OCI-LY3 (cell line): Measurements from ENCODE around the gene COG5.

Experiments
- H2AFZ ChIP-seq: fragments of 200-600, 300-600 bp; shearing (Covaris generic); 2 replicates; pipeline ENCODE4 v1.6.0; 2014; ENCODE audit warnings: antibody characterized with exemption, low read depth, low read length
- H3K27ac ChIP-seq: fragments of 200-600, 300-600 bp; sonication (generic); 2 replicates; pipeline ENCODE4 v1.5.1; 2014; ENCODE audit warnings: mild to moderate bottlenecking, low read length, moderate library complexity, mixed read lengths
- H3K27me3 ChIP-seq: fragments of 200-600, 300-600 bp; sonication (generic); 2 replicates; pipeline ENCODE4 v1.6.1; 2014; ENCODE audit warnings: low read depth, low read length, mixed read lengths
- H3K36me3 ChIP-seq: fragments of 200-600, 300-600 bp; sonication (generic); replicated peaks from 2 replicates; pipeline ENCODE3; 2014; ENCODE audit warnings: low read depth, low read length, mixed read lengths
- H3K4me1 ChIP-seq: fragments of 300-600, 200-600 bp; sonication (generic); 2 replicates; pipeline ENCODE4 v1.6.1; 2014; ENCODE audit warnings: low read length, mixed read lengths
- H3K4me2 ChIP-seq: fragments of 200-600, 300-600 bp; sonication (generic); 2 replicates; pipeline ENCODE4 v1.6.1; 2014; ENCODE audit warnings: low read length, mixed read lengths
- H3K4me3 ChIP-seq: fragments of 300-600, 200-600 bp; sonication (generic); 2 replicates; pipeline ENCODE4 v1.5.1; 2014; ENCODE audit warnings: antibody characterized with exemption, mild to moderate bottlenecking, low read length, moderate library complexity
- H3K79me2 ChIP-seq: fragments of 300-600, 200-600 bp; shearing (Covaris generic); 2 replicates; pipeline ENCODE4 v1.6.1; 2014; ENCODE audit warnings: mild to moderate bottlenecking, low read length, mixed read lengths
- H3K9ac ChIP-seq: fragments of 300-600, 200-600 bp; shearing (Covaris generic); 2 replicates; pipeline ENCODE4 v1.6.0; 2014; ENCODE audit warnings: mild to moderate bottlenecking, low read length, moderate library complexity
- H3K9me3 ChIP-seq: fragments of 200-600, 300-600 bp; shearing (Covaris generic); 2 replicates; pipeline ENCODE4 v1.6.1; 2014; ENCODE audit warnings: low read length, mixed read lengths; ENCODE audit not compliant: insufficient read depth
- H4K20me1 ChIP-seq: fragments of 200-600, 300-600 bp; sonication (generic); 2 replicates; pipeline ENCODE4 v1.6.1; 2016; ENCODE audit warnings: low read length, mixed read lengths; ENCODE audit not compliant: insufficient read depth
- CTCF ChIP-seq: fragments of 200-600, 300-600 bp; sonication (generic); IDR thresholded peaks from 2 replicates; pipeline ENCODE4 v1.5.1; 2014; ENCODE audit warnings: antibody characterized with exemption, low read length, low read depth
- EZH2phosphoT487 ChIP-seq: fragments of 200-600 bp; shearing (Covaris generic); IDR thresholded peaks from 2 replicates; pipeline ENCODE4 v1.6.1; 2018; ENCODE audit warnings: antibody characterized with exemption, mixed run types, low read depth

Gene COG5

GRCh38 chr7:107162475-107162874 is 401.2 kb downstream of the COG5 start:
- Histone ChIP-seq H3K27ac (no peak overlapping the region), H3K27me3 (no peaks in the 10 kb centered on the region), H3K9me3 (no peaks in the 10 kb centered on the region), H3K4me1 (0 out of 2 replicates have a peak, but pooled peaks cover 3% of the 10 kb centered on the region), H3K4me2 (no peak overlapping the region), H3K79me2 (no peaks in the 10 kb centered on the region), H3K4me3 (no peak overlapping the region), H3K36me3 (peaks cover 5% of the 10 kb centered on the region), H4K20me1 (no peaks in the 10 kb centered on the region), H2AFZ (no peak overlapping the region), H3K9ac (no peak overlapping the region)
- TF ChIP-seq CTCF (no peak), EZH2phosphoT487 (no peak)

DNA sequence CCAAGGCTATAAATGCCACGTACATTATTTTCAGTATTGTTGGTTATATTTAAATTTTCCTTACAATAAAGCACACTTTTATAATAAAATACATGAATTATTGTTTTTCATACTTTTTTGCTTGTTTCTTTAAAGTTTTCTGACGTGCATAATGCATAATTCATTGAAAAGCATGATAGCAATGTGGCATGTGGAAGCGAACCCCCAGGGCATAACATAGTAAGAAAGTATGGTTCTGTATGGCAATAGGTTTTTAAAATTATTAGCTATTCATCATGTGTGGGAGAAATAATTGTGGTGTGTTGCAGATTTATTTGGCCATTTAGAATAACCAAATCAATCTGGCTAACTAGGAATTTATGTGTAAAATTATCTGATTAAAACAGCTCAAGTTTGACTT is 402.3 kb downstream of the COG5 start:
- Histone ChIP-seq H3K4me3 (no peak overlapping the region), H4K20me1 (no peaks in the 10 kb centered on the region), H3K4me1 (no peaks in the 10 kb centered on the region), H3K4me2 (no peak overlapping the region), H3K9me3 (no peaks in the 10 kb centered on the region), H3K9ac (no peak overlapping the region), H3K36me3 (peaks cover 5% of the 10 kb centered on the region), H3K27ac (no peak overlapping the region), H3K27me3 (no peaks in the 10 kb centered on the region), H3K79me2 (no peaks in the 10 kb centered on the region), H2AFZ (no peak overlapping the region)
- TF ChIP-seq EZH2phosphoT487 (no peak), CTCF (no peak)

GRCh38 chr7:107160389-107160788 is 403.3 kb downstream of the COG5 start:
- no peaks in the 10 kb centered on the region for H3K27me3 ChIP-seq
- H3K4me1 ChIP-seq: no peaks in the 10 kb centered on the region
- H4K20me1 ChIP-seq: no peaks in the 10 kb centered on the region
- no peak overlapping the region for H3K4me3 ChIP-seq
- no peak overlapping the region for H2AFZ ChIP-seq
- H3K9me3 ChIP-seq: no peaks in the 10 kb centered on the region
- H3K79me2 ChIP-seq: no peaks in the 10 kb centered on the region
- TF ChIP-seq CTCF (no peak), EZH2phosphoT487 (no peak)
- peaks cover 5% of the 10 kb centered on the region for H3K36me3 ChIP-seq
- H3K27ac ChIP-seq: no peak overlapping the region
- no peak overlapping the region for H3K9ac ChIP-seq
- H3K4me2 ChIP-seq: no peak overlapping the region

GRCh38 chr7:107158028-107158427 is 405.7 kb downstream of the COG5 start:
- Histone ChIP-seq H3K36me3 (peaks cover 8% of the 10 kb centered on the region), H3K4me2 (no peak overlapping the region), H3K4me3 (no peak overlapping the region), H3K27ac (no peak overlapping the region), H2AFZ (no peak overlapping the region), H4K20me1 (no peaks in the 10 kb centered on the region), H3K9me3 (no peaks in the 10 kb centered on the region), H3K9ac (no peak overlapping the region), H3K27me3 (no peaks in the 10 kb centered on the region), H3K79me2 (no peaks in the 10 kb centered on the region), H3K4me1 (no peaks in the 10 kb centered on the region)
- TF ChIP-seq EZH2phosphoT487 (no peak), CTCF (no peak)
